ENCODE measurements around the gene PBX3.

- TF ChIP-seq CTCF (IDR thresholded peaks at IDR 0.05): no peak
- TF ChIP-seq POLR2AphosphoS5 (IDR thresholded peaks at IDR 0.05; ENCODE audit: low read depth, low read length): no peak
- TF ChIP-seq TCF7L2 (IDR thresholded peaks at IDR 0.05; ENCODE audit: low read depth, low read length): no peak
- no peak for TF ChIP-seq REST (IDR thresholded peaks at IDR 0.05; ENCODE audit: insufficient read depth in 1 of 2, low read depth in 2 of 2, low read length in 1 of 2)
- TF ChIP-seq SIN3A (IDR thresholded peaks at IDR 0.05; ENCODE audit: borderline replicate concordance, insufficient read depth, low read depth, low read length): no peak
Observed at GRCh38 chr9:125831054-125831453, 83.9 kb downstream of the PBX3 start.
